Daoy (cell line): ENCODE measurements around the gene ISL2. TPM values are rescaled to one million over a fixed set of nuclear protein-coding genes. Genes with fewer than 3 reads are reported as not detected.
"Not testable (repeated sequence)": the region's sequence is repeated elsewhere in the genome, so short reads cannot be mapped to it uniquely, and the experiment has no call there.

ENCODE experiments used
- DNase-seq: peaks from one replicate; pipeline ENCODE4 v3.0.0-alpha.2; 2015; ENCODE audit warnings: low read depth
- total RNA-seq: library from RNA; depleted of rRNA; stranded (reverse); fragments of >200 nt; shearing (Covaris generic); gene quantifications from 2 replicates; pipeline ENCODE4 v1.2.3, GENCODE V29; 2014; rRNA removed

ISL2 gene
- total RNA-seq = 3.2 and 5.0 TPM in 2 replicates

DNA sequence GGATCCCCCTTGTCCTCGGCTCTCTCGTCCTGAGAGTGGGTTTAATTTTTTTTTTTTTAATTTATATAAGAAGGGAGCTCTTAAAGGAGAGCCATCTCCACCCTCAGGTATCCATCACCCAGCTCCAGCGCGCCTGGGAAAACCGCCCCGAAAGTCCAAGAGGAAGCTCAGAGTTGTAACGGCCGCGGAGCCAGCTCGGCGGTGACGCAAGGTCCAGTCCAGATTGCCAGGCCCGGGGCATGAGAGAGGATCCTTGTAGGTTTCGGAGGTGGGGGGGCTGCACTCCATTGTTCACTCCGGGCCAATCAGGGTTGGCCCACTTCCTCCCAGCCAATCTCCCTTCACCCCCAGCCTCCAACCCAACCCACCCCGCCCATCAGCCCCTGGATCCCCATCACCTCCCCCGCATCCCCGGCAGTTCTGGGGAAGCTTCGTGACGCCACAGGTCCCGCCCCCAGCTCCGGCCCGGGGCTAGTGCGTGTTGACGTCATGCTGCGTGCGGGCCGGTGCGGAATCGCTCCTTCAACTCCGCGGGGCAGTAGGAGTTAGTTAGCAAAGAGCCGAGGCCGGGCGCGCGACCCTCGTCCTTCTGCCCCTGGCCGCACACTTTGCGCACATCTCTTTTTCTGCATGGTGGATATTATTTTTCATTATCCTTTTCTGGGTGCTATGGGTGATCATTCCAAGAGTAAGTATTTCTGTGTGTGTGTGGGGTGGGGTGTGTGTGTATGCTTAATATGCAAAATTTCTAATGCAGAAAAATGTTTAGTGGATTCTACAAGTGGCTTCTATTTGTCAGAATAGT is at the start of gene ISL2:
Gene ISL2 (plus strand): TSS at position 520 of the 805 bp plus-strand sequence. CDS start 111 bp downstream, at position 631.
- DNase-seq = peak; percentile 98

DNA sequence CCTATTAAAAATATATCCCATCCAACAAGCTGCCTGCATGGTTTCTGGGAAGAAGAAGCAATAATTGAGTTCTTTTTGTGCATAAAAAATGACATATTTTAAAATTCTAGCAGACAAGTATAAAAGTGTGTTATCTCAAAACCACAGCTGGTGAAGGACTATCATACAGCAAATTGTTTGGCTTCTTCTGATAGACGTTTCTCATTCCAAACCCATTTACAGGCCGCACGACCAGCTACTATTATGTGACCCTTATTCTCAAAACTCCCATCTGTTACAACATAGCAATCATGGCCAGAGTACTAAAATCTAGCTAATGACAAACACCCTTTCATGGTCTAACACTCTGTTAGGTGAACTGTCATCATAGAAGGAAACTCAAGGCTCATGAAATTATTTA is 47.0 kb upstream of the ISL2 start:
- DNase-seq = no peak

DNA sequence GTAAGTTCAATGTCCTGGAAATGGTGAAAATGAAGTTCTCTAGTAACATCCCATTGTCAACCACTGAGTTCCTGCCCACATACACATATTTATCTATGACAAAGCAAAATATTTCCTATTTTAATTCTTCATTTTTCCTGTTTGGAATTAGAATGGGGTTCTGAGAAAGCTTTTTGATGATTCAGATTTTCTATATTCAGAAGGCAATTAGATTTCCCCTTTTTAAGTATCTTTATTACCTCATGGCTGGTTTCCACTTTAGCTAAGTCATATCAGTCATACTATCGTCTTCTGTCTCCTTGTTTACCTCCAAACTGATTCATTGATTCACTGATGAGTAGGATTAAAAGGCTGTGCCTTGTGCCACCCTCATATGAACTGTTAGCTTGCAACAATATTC is 43.2 kb upstream of the ISL2 start:
- DNase-seq = no peak

DNA sequence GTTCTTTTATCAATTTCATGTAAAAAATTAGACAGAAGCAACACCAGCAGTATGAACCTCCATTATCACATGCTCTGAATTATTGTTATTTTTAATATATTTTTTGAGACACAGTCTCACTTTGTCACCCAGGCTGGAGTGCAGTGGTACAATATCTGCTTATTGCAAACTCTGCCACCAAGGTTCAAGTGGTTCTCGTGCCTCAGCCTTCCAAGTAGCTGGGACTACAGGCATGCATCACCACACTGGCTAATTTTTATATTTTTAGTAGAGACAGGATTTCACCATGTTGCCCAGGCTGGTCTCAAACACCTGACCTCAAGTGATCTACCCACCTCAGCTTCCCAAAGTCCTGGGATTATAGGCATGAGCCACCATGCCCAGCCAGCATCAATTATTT is 42.1 kb upstream of the ISL2 start:
- DNase-seq = not testable (repeated sequence)

DNA sequence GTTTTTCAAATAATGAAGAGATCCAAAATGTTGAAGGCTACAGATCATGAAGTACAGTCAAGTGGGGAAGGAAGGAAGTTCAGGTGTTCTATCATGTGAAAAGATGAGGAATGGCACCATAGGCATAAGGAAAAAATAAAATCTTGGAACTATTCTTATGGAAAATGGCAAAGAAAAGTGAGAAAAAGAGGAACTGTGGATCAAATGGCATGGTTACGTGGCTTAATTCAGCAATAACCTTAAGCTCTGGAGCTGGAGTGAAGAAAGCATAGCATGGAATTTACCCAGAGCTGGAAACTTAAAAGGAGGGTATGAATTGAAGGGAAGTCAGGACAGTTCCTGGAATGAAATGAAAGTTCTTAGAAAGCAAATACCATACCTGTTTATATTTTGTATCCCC is 39.7 kb upstream of the ISL2 start:
- no peak for DNase-seq

DNA sequence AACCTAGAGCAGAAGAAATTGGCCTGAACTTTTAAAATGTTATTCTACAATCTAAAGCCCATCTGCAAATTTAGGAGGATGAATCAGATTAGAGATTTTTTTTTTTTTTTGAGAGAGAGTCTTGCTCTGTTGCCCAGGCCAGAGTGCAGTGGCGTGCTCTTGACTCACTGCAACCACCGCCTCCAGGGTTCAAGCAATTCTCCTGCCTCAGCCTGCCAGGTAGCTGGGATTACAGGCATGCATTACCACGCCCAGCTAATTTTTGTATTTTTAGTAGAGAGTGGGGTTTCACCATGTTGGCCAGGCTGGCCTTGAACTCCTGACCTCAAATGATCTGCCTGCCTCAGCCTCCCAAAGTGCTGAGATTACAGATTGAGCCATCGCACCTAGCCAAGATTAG is 38.6 kb upstream of the ISL2 start:
- DNase-seq = not testable (repeated sequence)

DNA sequence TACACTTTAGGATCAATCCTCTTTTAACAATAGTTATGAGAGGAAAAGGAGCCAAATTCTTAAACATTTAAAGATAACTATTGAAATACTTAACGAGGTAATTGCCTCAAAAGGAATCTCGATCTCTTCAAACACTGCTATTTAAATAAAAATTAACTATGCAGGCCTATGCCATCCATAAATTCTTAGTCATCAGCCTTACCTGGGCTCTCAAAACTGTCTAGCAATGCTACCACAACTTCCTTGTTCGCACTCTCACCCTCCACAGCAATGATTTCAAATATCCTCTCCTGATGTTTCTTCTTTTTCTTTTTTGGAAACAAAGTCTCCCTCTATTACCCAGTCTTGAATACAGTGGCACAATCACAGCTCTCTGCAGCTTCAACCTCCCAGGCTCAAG is 37.6 kb upstream of the ISL2 start:
- no peak for DNase-seq

DNA sequence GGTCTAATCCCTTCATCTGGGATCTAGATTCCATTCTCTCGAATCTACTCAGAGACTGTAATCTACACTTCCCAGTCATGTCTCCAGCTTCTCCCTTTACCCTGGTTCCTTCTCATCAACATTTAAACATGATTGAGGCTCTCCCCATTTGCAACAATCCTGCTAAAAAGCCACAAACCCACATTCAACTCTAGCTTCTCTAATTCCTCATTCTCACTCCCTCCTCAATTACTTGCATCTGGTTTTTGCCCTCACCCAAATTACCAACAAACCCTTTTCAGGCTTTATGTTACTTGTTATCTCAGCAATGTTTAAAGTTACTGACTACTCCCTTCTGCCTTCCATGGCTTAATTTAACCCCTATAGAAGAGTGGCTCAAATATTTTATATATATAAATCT is 36.8 kb upstream of the ISL2 start:
- DNase-seq = no peak

DNA sequence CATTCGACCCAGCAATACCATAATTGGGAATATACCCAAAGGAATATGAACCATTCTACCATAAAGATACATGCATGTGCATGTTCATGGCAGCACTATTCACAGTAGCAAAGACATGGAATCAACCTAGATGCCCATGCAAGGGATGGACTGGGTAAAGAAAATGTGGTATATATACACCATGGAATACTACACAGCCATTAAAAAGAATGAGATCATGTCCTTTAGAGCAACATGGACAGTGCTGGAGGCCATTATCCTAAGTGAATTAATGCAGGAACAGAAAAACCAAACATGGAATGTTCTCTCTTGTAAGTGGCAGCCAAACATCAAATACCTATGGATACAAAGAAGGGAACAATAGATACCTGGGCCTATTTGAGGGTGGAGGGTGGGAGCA is 32.7 kb upstream of the ISL2 start:
- DNase-seq = no peak

DNA sequence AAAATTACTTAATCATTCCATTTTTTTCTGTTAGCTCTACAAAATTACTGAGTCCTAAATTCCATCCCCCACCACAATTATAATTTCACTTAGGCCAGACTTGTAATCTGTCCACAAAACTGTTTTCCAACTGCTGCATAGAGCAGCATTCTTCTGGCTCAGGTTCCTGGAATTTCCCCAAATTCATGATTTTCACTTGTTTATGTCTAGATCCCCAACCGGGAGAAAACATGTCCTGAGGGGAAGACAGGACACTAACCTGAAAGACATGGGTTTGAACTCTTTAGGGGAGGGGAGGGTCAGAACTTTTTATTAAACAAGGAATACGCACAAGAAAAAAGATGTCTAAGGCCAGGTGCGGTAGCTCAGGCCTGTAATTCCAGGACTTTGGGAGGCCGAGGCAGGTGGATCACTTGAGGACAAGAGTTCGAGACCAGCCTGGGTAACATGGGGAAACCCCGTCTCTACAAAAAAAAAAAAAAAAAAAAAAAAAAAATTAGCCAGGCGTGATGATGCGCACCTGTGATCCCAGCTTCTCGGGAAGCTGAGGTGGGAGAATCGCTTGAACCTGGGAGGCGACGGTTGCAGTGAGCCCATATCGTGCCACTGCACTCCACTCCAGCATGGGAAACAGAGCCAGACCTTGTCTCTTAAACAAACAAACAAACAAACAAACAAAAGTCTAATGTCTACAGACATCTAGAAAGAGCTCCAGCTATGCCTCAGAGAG is 26.8 kb upstream of the ISL2 start:
- DNase-seq = no peak

DNA sequence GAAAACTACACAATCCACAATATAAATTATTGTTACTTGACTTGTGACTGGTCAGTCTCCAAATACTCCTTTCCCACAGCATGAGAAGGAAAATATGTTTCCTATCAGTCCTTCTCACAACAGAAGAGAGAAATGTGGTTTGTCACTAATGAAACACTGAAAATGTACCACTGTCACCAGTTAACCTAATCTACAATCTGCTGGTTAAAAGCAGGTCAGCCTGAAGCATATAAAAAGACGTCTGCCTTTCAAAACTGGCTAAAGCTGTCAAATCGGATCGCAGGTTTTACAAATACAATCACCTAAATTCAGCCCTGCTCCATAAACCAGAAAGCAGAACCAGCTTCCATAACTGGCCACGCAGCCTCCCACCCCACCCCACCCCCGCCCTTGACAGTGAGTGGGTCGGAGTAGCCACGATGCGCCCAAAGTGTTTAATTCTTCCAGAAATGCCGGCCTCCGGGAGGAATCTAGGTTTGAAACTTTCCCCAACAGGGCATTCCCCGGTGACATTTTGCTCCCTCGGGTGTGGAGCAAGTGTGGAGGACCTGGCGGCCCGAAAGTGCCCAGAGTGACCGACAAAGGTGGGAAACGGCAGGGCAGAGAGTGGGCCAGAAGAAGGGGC is 26.0 kb upstream of the ISL2 start:
- peak; percentile 24 for DNase-seq

DNA sequence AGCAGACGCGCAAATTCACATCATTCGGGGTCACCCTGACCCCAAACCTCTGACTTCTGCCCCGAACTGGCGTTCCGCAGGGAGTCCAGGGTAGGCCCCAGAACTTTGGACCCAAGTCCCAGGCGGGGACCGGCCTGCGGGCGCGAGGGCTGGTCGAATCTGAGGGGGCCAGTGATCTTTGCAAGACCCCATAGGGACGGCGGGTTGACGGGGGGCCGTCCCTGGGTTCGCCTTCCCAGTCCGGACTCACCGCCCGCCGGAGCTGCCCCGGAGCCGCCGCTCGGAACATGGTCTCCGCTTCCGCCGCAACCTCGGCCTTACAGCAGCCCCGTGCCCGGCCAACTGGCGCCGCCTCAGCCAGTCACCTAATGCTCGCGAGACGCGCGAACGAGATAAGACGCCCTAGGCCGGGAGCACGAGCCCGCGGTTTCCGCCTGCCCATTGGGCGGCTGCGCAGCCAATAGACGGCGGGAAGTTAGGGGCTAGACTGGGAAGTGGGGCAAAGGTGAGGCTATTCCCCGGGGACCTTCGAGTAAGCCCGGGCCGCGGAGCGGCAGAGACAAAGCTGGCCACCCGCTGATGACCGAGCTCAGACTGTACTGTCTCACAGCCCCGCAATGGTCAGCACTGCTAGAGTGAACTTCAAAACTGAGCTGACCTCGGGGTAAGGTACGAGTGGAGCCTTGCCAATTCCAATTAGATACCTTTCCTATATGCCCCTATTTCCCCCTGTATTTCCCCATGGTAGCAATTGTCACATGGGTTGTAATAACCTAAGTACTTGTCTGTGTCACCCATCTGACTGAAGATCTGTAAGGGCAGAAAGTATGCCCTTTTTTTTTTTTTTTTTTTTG is 25.2 kb upstream of the ISL2 start, which contains the start of gene ETFA:
Gene ETFA (minus strand): TSS at position 370 of the 854 bp plus-strand sequence. CDS start 81 bp downstream, at position 289.
- peak; percentile 98 for DNase-seq

DNA sequence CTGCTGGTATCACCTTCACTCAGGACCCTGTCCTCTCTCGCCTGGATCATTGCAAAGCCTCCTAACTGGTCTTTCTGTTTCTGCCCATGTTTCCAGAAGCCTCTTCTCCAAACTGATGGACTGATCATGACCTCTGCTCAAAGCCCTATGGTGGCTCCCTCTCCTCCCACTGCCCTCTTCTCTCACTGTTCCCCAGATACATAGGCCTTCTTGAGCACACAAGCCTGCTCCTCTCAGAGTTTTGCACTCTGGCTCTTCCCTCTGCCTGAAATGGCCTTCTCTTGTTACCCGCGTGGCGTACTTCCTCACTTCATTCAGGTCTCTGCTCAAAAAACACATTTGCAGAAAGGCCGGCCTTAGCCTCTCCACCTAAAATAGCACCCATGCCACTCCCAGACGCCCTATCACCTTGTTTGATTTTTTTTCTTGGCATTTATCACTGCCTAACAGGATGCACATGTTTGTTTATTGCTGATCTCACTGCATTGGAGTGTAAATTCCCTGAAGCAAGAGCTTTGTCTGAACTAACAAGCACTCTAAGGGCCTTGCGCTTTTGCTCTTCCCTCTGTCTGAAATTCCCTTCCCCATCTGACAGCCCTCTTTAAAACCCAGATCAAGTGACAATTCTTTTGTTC is 23.9 kb upstream of the ISL2 start:
- peak; percentile 57 for DNase-seq

DNA sequence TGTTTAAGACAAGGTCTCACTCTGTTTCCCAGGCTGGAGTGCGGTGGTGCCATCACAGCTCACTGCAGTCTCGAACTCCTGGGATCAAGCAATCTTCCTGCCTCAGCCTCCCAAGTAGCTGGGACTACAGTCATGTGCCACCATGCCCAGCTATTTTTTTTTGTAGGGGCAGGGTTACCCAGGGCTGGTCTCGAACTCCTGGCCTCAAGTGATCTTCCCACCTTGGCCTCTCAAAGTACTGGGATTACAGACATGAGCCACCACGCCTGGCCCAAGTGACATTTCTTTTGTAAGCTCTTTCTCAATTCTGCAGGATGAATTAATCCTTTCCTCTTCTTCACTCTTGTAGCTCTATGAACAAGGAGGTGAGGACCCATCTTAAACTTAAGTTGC is 23.4 kb upstream of the ISL2 start:
- DNase-seq = not testable (repeated sequence)

DNA sequence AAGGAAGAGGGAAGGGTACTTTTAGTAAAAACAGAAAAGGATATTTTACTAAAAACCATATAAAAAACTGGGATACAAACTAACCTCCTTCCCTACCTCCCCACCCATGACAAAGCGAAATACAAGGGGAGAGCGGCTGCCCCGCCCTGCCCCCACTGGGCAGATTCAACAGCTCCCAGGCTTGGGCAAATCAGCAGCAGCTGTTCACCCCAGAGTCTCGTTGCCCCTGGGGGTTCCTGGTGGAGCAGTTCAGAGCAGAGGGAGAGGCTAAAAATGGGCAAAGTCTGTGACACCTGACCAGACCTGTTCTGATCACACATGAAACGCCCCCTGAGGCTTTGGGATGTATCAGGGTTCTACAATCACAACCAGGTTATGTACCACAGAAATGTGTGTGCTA is 22.8 kb upstream of the ISL2 start:
- DNase-seq = no peak

DNA sequence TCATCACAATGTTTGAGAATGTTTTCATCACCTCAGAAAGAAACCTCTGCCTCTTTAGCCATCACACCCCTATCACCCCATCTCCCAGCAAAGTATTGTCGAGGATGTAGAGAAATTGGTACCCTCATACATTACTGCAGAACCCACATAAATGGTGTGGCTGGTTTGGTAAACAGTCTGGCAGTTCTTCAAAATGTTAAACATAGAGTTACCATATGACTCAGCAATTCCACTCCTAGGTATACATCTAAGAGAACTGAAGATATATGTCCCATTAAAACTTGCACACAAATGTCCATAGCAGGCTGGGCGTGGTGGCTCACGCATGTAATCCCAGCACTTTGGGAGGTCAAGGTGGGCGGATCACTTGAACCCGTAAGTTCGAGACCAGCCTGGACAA is 16.6 kb upstream of the ISL2 start:
- no peak for DNase-seq

DNA sequence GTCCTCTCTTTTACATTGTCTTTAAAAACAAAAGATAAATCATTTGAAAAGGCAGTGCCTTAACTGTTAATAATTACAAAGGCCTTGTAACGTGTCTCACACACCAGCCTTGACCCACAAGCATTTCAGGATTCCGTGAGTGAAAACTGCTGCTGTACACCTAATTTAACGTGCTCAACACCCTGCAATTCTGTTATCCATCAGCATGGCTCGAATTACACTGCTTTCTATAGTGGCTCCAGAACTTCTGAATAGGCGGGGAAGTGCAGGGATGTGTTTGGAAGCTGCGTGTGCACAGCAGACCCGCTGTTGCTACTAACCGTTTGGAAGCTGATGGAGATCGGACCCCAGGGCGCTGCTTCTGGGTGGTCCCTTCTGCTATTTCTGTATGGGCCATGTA is 15.4 kb upstream of the ISL2 start:
- DNase-seq = no peak

DNA sequence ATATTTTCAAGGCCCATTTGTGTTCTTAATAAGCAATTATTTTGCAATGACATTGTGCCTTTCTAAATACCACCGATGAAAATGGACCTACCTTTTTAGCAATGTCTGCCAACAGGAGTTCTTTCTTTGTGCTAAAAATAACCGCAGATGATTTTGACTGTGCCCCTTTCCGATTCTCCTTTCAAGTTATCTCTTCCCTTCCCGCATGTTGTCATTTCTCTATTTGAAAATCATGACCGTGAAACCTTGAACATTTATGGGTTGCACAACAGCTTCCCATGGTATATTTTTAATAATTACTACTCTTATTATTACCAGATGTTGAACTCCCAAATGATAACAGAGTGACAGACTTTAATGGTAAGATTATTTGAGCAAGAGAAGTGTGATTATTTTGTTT is 15.0 kb upstream of the ISL2 start:
- DNase-seq = no peak

DNA sequence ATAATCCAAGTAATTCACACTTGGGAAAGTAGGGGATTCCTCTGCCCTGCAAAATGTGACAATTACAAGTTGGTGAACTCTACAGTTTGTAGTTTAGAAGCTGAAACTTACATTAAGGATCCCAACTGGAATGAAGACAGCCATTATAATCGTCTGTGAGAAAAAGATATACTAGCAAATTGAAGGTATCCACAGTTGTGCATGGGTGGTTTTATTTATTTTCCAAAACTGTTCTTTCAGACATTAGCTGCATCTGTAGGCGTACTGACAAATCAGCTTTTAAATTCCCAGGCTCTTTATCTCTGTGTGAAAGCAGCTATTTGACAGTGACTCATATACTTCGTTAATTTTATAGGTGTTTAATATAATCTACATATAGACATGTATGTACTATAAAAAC is 12.5 kb upstream of the ISL2 start:
- no peak for DNase-seq

DNA sequence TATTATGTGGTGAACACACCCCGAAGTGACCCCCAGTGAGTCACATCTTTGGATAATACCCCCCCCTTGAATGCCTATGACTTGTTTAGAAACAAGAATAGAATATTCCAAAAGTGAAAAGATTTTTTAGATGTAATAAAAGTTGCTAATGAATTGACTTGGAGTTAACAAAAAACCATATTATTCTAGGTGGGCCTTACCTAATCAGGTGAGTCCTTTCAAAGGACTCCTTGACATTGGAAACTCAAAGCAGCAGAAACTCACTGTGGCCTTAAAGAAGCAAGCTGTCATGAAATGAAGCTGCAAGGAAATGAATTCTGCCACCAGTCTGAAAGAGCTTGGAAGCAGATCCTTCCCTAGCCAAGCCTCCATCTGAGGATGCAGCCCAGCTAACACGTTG is 10.9 kb upstream of the ISL2 start:
- no peak for DNase-seq
